ENCODE data around the gene SPSB2.

GRCh38 chr12:6824085-6824775 lies 48.9 kb downstream of the SPSB2 start:
- TF ChIP-seq POLR2AphosphoS5 (IDR thresholded peaks at IDR 0.05; ENCODE audit: low read depth, low read length) (no peak), CTCF (IDR thresholded peaks at IDR 0.05) (no peak), TCF7L2 (IDR thresholded peaks at IDR 0.05; ENCODE audit: low read depth, low read length) (no peak), SIN3A (IDR thresholded peaks at IDR 0.05; ENCODE audit: borderline replicate concordance, insufficient read depth, low read depth, low read length) (no peak), REST (IDR thresholded peaks at IDR 0.05; ENCODE audit: insufficient read depth in 1 of 2, low read depth in 2 of 2, low read length in 1 of 2) (no peak)

Measured in Panc1 (cell line).